GM15510 (cell line): ENCODE data around the gene MIX23.

Experiments
- POLR2A ChIP-seq: IDR thresholded peaks from 3 replicates; pipeline ENCODE4 v1.6.1; 2011; ENCODE audit warnings: borderline replicate concordance; ENCODE audit not compliant: insufficient read length; ENCODE audit errors: extremely low read depth

The MIX23 gene

DNA sequence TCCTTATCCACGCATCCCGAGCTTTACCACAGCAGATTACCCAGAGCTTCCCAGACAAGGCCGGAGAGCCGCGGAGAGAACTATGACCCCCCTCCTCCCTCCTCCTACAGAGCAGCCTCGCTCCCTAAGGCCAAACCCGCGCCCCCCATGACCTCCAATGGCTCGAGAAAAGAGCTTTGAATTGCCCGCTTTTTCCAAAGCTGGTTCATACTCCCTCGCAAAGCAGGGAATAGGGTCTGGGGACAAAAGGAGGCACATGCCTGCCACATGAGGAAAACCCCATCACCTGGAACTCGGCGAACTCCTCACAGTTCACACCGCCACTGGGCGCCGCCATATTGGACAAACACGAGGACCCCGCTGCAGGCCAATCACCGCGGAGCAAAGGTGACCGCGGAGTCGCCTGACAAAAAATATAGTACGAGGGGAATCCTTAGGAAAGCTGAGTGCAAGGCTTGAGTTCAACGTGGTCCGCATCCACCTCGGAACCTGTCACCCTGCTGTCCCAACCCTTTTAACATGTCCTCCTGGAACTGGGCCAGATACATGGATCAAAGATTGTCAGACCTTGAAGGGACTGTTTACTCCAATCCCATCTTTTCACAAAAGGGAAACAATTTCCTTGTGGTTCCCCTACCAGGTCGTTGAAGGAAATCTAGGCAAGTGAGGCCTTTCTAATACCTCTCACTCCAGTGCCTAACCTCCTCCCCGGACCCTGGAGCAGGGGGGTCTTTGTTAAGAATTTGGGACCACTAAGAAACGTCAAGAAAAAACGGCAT lies at the start of gene MIX23:
Gene MIX23 (minus strand): TSS at position 344 of the 779 bp plus-strand sequence. CDS start 7 bp downstream, at position 337.
- TF ChIP-seq POLR2A, result peak; percentile 65

- TF ChIP-seq POLR2A, result no peak
Measured at GRCh38 chr3:122430371-122430770, 47.3 kb upstream of the MIX23 start.

DNA sequence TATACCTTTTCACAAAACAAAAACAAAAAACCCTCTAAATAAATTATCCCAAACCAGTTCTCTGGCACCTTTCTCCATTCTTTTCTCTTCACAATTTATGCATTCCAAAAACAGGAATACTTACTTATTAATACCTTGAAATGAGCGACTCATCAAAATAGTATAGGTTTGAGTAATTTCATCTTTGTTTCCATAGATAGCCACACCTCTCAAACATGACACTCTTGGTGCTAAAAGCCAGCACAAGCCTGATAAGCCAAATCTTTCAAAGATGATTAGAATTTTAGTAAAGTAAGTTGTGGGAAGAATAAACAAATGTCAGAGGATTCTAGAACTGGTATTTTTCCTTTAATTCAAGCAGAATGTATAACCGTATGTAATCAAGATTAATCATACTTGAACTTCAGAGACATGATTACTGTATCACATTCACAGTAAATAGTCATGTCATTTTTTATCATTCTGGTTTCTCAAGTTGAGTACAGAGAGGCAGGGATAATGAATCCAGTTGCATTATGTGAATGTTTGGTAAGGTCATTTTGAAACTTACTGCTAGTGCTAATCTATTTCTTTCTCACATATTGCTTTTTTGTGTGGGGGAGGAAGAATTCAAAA lies 44.9 kb upstream of the MIX23 start:
- TF ChIP-seq POLR2A, result no peak

DNA sequence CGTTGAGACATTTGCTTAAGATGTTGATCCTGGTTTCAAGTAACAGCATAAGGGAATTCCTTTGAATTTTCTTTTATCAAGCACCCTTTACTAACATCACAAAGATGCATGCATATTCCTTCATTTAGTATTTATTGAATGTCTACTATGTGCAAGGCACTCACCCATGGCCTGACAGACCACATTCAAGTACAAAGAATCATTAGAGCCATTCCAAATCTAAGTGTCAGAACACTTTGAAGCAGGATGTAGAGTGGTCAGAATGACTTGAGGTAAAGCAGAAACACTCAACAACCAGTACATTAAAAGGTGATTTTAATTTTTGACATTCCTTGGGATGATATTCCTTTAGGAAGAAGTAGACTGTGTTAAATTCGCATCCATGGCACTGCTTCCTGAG lies 38.8 kb upstream of the MIX23 start:
- TF ChIP-seq POLR2A, result no peak

- no peak for TF ChIP-seq POLR2A
Measured at GRCh38 chr3:122421101-122421500, 38.1 kb upstream of the MIX23 start.

DNA sequence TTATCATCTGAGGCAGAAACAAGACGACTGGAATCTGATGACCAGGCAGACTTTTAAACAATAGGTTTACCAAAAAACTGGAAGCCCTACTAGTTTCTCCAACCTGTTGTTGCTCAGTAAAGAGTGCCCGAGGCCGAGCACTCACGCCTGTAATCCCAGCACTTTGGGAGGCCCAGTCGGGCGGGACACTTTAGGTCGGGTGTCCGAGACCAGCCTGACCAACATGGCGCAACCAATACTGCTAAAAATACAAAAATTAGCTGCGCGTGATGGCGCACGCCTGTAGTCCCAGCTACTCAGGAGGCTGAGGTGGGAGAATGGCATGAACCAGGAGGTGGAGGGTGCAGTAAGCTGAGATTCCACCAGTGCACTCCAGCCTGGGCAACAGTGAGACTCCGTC lies 33.9 kb upstream of the MIX23 start:
- TF ChIP-seq POLR2A, result no peak

- TF ChIP-seq POLR2A, result peak; percentile 79
Measured at GRCh38 chr3:122415762-122416654, 33.0 kb upstream of the MIX23 start, which contains the start of gene WDR5B. WDR5B (minus strand) TSS chr3:122416062; CDS start chr3:122415528, 534 bp downstream.

DNA sequence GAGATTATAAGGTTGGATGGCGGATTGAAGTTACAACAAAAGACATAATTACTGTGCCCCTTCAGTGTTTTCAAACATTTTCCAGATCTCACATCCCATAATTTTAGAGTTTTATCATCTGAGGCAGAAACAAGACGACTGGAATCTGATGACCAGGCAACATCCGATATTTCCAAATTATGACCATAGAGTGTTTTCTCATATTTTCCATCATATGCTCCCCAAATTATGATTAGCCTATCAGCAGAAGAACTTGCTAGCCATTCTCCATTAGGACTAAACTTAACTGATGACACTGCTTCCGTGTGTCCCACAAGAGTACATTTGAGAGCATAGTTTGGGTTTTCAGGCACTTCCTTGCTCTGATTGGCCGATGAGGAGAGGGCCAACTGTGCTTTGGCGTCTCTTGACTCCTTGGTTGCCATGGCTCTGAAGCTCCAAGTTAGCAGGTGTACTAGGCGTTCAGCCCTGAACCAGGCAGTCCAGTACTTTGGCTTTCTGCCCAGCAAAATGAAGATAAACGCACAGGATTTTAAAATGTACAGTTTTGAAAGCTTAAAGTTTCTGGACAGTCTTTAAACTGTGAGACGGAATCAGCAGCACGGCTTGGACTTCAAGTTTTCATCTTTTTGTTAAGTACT lies 32.2 kb upstream of the MIX23 start:
- TF ChIP-seq POLR2A, result no peak

GRCh38 chr3:122414391-122414790 lies 31.4 kb upstream of the MIX23 start:
- TF ChIP-seq POLR2A, result no peak

- no peak for TF ChIP-seq POLR2A
Measured at GRCh38 chr3:122410639-122411038, 27.6 kb upstream of the MIX23 start.

DNA sequence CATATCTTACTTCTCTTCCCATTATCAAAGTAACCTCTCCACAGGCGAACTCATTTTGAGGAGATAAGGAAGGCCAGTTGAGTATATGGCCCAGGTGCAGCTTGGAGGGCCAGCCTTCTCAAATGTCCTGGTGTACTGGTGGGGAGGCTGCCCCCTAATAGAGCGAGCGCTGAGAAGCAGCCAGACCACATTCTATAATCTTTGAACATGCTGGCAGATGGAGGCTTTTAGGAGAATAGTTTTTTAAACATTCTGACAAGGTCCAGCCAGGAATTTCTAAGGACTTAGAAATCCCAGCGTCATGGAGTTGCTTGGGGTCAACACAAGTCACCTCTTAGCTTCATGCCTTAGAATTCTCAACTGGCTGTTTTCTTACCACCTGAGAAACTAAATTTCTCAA lies 27.1 kb upstream of the MIX23 start:
- TF ChIP-seq POLR2A, result no peak

DNA sequence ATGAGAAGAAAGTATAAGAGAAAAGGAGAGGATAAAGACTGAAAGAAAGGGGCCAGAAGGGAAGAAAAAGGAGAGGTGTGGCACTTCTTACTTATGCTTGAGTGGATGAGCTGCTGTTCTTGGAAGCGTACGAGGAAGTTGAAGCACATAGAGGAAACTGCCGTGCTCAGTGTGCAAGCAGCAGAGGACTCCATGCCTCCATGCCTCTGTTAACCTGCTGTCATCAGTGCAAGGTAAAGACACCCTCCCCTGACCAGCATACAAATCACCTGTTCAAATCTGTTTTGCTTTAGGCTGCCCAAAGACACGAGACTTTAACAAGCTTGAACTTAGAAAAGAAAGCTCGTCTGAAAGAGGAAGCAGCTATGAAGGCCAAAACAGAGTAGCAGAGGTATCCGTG lies 26.4 kb upstream of the MIX23 start:
- no peak for TF ChIP-seq POLR2A

DNA sequence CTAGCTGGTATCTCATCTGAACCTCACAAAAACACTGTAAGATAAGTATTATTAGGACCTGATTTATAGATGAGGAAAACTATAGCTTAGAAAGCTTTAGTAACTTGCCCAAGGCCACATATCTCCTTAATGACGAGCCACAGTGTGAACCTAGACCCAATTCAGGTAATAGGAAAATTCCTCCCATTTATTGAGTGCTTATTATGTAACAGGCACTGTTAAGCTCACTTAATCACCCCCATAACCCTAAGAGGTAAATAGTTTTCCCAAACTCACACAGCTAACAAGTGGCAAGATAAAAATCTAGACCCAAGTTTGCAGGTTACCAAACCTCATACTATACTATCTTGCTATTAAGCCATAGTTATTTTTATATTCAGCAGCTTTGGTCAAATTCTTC lies 24.9 kb upstream of the MIX23 start:
- no peak for TF ChIP-seq POLR2A

- TF ChIP-seq POLR2A, result no peak
Measured at GRCh38 chr3:122406198-122406597, 23.2 kb upstream of the MIX23 start.

DNA sequence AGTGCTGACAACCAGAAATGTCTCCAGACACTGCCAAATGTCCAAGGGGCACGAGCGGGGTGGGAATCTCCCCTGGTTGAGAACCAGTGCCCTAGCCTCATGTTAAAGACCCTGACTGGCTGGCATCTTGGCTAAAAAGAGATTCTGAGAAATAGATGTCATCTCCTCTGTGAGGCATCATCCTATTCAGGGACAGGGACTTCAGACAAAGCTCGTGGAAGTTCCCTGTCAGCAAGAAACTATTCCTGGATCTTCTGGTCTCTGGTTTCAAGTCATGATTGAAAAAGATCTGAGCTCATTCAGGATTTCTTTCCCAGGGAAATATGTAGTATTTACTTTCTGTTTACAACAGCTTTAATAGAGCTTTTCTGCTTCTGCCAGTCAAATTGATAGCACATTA lies 22.0 kb upstream of the MIX23 start:
- no peak for TF ChIP-seq POLR2A

GRCh38 chr3:122403489-122403888 lies 20.5 kb upstream of the MIX23 start:
- TF ChIP-seq POLR2A, result no peak

DNA sequence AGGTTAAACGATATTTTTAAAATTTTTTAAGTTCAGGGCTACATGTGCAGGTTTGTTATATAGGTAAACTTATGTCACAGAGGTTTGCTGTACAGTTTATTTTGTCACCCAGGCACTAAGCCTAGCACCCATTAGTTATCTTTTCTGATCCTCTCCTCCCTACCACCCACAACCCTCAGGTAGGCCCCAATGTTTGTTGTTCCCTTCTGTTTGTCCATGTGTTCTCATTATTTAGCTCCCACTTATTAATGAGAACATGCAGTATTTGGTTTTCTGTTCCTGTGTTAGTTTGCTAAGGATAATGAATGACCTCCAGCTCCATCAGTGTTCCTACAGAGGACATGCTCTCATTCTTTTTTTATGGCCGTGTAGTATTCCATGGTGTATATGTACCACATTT lies 15.9 kb upstream of the MIX23 start:
- TF ChIP-seq POLR2A, result no peak
